AG08396 (cell line): Measurements from ENCODE around the gene GABRR1.
"Not testable (repeated sequence)": the region's sequence is repeated elsewhere in the genome, so short reads cannot be mapped to it uniquely, and the experiment has no call there.

Experiments
- DNase-seq: peaks from one replicate; pipeline ENCODE4 v3.0.0; 2012; ENCODE audit warnings: low spot score, mixed read lengths

The GABRR1 gene

DNA sequence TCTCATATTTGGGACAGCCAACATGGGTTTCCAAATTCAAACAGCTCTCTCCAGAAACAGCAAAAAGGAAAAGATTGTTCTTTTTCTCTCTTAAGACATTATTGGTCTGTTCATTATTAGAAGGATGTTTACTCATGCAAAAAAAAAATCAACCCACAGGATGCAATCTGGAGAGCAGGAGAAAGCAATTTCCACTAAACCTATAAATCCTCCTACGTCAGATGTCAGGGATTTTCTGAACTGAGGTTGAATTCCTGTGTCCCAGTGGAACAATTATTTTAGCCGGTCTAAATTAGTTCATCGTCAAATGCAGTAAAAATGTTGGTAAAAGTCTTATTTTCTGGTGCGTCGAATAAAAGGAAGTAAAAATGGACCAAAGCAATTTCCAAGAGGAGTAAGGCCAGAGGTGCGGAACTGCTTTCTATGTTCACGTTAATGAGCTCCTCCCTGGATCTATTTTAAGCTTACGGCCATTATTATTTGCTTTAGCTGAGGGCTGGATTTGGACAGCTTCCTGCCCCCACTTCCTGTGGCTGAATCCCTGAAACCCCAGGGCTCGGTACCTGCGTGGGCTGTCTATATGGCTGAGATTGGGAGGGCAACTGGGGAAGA is at the start of gene GABRR1:
TSS of gene GABRR1 (minus strand) at position 60 of the 612 bp plus-strand sequence. CDS start at position 24, 36 bp downstream.
- no peak for DNase-seq

DNA sequence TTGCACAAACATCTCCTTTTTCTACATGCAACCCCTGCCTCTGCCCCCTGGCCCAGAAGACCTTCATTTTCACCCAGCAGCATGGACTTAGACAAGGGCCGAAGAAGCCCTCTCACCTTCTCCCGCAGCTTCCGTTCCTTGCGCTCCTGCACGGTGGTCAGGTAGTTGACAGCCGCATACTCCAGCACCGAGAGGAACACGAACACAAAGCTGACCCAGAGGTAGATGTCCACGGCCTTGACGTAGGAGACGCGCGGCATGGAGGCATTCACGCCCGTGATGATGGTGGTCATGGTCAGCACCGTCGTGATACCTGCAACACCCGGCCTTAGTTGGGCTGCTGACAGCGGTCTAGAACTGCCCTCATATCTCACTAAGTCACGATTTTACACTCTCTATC is 47.1 kb upstream of the GABRR1 start:
- DNase-seq, result no peak

DNA sequence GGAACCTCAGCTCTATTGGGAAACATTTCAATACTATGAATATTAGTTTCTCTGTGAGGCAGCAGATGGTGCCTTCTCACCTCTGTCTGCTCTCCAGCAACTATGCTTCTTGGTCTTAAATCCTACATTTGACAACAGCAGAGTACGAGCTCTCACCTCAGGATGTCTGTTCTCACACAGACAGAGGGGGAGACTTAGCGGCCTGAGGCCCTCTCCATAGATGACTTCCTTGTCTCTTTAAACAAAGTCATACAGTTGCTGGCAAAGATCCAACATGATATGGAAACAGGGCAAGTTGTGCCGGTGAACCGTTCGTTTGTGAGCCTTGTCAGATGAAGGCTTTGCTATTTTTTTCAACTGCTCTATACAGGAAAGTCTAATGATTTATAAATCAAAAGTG is 43.7 kb upstream of the GABRR1 start:
- no peak for DNase-seq

DNA sequence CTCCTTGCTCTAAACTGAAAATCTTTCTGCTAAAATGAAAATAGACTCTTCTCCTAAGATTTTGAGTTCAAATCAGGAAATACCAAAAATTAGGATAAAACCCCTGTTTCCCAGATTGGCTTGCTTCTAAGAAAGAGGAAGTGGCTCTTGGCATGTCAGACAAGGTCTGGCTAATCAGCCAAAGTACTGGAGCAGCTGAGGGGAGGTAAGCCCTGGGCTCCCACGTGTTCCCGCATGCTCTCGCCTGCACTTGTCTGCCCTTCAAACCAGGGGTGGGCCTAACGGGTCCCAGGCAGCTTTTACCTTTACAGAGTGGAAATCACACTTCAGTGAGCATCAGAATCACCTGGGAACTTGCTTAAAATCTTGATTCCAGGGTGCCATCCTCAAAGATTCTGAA is 43.2 kb upstream of the GABRR1 start:
- DNase-seq, result no peak

DNA sequence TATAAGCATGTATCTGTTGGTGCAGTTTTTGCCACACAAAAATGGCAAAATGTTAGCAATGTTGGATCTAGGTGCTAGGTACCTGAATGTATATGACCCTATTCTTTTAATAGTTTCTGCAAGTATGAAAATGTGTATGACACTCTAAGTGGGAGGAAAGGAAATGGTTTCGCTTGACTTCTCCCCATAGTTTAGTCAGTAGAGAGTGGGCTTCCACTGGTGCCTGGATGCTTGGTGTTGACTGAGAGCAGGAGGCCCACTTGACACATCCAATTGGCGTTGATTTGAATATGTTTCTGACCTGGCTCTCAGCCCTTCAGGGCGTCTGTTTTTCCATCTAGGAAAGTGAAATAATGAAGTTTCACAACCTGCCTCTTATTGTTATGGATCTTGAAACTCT is 41.8 kb upstream of the GABRR1 start:
- no peak for DNase-seq

DNA sequence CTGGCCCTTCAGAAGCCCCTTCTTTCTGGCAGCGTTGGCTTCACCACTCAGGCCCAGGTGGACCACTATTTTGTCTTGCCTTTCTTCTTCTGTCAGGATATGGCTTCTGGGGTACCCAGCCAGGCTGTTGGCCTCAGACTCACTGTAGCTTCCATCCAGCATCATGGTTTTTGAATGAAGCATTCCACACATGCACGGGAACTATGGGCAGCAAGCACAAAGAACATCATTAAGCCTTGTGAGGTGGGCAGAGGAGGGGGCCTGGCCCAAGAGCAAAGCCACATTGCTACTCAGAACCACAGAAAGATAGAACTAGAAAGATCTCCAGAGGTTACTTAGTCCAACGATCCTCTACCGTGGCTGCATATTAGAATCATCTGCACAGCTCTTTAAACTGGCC is 40.6 kb upstream of the GABRR1 start:
- no peak for DNase-seq

DNA sequence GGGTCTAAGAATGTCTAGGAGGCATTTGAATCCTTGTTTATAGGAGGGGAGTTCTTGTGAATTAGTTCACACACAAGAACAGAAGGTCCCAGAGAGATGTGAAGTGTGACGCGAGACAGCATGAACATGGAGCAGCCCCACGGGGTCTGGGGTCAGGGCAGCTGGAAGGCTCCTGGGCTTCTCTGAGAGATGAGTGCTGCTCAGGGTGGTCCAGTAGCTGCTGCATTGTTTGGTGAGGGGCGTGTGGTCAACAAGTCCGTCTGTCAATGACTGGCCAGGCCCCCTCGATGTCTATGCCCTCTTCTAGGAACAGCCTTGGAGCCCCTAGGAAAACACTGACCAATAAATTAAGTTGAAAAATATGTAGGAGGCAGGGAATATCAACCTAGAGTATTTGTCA is 40.2 kb upstream of the GABRR1 start:
- peak; percentile 21 for DNase-seq

DNA sequence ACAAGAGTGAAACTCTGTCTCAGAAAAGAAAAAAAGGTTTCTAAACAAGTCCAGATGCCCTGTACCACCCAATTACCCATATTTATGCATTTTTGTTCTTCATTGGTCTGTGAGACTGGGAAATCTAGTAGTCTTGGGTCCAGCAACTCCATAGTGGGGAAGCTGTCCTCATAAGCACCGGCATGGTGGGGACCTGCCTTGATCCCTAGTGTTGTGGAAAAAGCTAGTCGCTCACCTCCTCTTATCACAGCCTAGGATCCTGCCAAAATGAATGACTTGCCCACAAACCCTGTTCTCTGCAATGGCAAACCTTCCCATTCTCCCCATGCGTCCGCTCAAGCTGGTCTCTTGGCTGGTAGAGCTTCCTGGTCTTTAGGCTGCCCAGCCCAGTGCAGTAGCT is 38.3 kb upstream of the GABRR1 start:
- no peak for DNase-seq

DNA sequence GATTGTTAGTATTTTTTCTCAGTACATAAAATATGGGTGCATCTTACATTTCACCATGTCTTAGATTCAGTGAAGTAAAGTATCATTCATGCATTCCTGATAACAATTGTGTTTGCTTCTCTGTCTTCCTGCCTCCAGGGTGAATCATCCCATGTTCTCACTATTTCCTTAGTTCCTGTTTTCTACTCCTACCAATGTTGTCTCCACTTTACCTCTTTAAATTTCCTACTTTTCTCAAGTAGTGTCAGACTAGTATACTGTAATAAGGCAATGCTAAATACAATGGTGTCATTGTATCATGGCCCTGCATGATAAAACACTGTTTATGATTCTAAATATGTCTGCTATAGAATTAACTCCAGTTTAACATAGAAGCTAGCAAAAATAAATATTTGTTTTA is 37.4 kb upstream of the GABRR1 start:
- no peak for DNase-seq

DNA sequence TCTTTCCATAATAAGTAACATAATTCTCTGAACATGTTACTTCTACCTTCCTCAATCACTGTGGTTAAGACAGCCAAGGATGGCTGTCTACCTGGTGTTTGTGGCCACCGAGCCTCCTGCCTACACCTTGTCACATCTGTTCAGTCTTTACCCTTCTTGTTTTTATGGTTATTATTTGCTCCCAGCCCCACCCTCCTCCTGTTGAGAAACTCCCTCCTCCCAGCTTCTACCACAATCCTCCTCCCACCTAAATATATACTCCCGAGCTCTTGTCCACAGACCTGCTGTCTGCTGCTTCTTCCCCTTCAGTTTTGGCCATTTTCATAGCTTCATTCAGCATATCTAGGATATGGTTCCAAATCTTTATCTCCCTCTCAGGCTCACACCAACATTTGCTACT is 35.7 kb upstream of the GABRR1 start:
- no peak for DNase-seq

DNA sequence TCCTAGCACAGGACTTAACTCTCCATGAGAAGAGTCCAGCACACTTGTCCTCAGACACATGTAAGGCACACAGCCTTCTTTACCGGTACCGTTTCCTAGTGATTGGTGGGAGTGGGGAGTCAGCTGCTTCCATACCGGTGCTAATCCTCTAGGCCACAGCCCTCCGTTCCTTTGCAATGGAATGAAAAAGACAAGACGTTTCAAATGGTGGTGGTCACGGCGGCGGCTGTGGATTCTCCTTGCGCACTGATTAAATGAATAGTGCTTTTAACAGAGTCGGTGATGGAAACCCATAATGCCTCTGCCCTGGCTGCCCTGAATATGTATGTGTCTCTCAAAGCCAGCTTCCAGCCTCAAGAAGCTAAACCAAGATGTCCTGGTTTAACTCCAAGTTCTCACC is 34.8 kb upstream of the GABRR1 start:
- DNase-seq, result no peak

DNA sequence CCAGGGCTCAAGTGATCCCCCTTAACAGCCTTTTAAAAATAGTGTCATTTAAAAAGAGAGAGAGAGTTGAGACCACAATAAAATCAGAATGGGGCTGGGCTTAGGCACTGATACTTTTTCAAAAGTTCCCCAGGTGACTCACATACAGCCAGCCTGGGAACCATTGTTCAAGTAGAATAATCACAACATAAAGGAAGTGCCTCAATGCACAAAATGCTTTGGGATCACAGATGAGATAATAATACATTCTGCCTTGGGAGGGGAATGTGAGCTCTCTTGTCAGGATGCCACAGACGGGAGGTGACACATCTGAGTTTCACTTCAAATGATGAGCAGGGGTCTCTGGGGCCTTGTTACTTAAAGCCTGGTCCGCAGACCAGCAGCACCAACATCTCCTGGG is 34.0 kb upstream of the GABRR1 start:
- no peak for DNase-seq

DNA sequence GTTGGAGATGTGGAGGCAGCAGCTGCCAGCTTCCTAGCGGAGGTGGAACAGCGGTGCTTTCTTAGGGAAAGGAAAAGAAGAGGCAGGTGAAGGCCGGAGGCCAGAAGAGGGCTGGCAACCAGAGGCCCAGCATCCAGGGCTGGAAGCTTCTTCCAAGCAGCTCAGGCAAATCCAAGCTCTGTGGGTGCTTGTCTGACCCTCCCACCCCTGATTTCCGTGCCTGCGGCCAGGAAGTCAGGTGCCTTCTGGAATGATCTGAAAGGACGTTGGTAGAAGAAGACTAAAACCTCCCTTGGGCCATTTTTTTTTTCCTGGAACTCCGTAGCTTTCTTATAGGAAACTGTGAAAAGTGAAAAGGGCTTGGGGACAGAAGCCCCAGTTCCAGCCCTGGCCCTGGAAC is 33.1 kb upstream of the GABRR1 start:
- no peak for DNase-seq

DNA sequence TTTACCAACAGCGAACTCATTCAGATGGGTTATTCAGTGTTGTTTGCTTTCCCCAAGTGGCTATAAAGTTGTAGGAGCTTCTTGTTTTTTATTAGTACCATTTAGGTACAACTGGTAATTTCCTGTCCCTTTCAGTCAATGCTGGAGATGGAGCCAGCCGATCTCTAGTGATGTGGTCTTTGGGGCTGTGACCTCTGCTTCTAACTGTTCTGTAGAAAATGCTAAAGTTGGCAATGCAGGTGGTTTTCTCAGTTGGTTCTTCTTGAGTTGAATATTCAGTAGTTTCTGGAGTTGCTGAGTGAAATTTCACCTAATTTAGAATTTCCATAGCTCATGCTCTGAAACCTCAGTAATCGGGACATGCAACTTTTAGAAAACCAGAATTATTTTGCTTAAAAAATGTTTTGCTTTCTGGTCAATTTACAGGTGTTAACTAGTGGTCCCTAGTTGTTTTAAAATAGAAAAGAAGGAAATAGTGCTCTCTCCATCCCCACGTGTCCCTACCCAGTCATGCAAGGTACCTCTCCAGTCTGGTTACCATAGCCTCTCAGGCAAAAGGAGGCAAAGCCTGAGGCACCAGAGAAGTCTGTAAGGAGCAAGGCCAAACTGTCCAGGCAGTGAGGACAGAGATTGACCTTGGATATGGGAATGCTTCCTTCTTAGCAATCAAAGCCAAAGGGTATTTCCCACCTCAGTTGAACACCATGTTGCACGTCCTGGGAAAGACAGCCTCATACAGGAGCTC is 27.3 kb upstream of the GABRR1 start:
- DNase-seq, result no peak

DNA sequence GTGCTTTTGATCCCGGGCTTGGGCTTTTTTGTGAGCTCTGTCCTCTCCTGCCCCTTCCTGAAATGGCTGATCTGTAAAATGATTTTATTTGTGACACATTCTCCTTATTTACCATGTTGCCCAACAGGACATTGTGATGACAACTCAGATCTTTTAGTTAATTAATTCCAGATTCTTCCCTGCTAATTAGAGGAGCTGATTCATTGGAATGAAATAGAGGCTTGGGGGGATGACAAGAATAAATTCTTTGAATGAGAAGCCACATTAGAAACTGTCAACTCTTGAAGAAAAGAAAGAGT is 26.1 kb upstream of the GABRR1 start:
- DNase-seq, result no peak

DNA sequence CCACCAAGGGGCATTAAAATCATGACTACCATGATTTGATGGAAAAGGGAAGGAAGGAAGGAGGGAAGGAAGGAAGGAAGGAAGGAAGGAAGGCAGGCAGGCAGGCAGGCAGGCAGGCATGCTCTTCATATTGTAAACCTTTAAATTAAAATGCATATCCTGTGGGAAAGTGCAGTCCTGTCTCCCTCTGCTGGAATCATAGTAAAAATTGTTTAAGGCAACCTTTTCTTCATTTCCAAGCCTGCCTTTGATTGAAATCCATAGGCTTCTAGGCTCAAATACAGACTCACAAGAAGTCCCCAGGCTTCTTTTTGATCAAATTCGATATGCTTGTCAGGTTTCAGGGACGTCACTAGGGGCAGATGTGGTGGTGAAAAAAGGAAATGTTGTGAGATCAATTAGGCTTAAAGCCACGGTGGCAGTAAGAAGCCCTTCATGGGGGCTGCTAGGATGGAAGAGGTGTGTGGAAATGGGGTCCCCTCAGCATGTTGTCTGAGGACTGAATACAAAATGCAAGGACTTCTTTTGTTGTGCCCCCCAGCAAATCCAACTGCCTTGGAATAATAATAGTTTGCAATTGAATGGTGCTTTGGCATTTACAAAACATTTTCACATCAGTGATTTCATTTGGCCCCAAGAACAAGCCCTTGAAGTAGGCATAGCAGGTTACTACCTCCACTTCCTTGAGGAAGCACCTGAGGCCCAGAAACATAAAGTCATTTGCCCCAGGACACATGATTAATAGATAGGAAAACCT is 25.6 kb upstream of the GABRR1 start:
- peak; percentile 47 for DNase-seq

DNA sequence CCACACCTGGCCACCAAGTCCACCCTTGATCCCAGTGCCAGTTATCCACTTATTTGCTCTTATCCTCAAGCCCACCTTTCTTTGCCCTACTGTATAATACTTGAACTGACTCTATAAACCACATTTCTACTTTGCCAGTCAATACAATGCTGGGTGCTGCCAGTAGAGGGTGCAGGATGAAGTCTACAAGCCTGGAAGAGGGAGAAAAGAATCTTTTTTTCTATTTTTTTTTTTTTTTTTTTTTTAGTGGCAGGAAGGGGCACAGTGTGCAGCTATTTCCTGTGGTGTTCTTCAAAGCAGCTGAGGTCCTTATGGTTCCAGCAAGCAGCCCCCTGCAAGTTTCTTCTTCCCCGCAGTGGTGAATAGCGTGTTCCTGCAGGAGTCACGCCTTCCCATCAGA is 22.2 kb upstream of the GABRR1 start:
- DNase-seq, result peak; percentile 20

DNA sequence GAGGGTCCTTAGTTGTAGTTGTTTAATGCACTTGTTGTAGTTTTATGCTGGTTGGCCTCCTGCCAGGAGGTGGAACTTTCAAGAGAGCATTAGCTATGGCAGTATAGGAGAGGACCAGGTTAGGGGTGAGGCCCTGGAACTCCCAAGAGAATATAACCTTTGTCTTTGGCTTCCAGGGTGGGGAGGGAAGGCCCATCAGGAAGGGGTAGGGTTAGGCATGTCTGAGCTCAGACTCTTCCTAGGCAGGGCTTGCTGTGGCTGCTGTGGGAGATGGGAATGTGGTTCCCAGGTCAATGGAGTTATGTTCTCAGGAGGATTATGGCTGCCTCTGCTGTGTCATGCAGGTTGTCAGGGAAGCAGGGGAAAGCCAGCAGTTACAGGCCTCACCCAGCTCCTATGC is 20.0 kb upstream of the GABRR1 start:
- DNase-seq, result no peak

DNA sequence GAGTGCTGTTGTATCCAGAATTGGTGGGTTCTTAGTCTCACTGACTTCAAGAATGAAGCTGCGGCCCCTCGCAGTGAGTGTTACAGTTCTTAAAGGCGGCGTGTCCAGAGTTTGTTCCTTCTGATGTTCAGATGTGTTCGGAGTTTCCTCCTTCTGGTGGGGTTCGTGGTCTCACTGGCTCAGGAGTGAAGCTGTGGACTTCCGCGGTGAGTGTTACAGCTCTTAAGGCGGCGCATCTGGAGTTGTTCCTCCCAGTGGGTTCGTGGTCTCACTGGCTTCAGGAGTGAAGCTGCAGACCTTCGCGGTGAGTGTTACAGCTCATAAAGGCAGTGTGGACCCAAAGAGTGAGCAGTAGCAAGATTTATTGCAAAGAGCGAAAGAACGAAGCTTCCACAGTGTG is 16.4 kb upstream of the GABRR1 start:
- DNase-seq, result not testable (repeated sequence)

DNA sequence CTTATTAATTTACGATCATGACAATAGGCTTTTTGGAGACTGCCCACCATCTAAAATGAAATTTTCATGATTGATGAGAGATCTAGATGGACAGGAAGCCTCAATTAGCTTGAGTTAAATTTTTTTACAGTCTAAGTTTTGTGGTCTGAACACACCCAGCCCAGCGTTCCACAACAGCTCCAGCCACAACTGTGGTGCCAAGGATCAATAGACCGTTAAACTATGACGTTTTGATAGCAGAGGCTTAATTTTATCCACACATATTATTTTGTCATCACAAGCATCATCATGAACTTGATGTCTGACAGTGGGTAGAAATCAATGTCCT is 5.5 kb upstream of the GABRR1 start:
- no peak for DNase-seq

DNA sequence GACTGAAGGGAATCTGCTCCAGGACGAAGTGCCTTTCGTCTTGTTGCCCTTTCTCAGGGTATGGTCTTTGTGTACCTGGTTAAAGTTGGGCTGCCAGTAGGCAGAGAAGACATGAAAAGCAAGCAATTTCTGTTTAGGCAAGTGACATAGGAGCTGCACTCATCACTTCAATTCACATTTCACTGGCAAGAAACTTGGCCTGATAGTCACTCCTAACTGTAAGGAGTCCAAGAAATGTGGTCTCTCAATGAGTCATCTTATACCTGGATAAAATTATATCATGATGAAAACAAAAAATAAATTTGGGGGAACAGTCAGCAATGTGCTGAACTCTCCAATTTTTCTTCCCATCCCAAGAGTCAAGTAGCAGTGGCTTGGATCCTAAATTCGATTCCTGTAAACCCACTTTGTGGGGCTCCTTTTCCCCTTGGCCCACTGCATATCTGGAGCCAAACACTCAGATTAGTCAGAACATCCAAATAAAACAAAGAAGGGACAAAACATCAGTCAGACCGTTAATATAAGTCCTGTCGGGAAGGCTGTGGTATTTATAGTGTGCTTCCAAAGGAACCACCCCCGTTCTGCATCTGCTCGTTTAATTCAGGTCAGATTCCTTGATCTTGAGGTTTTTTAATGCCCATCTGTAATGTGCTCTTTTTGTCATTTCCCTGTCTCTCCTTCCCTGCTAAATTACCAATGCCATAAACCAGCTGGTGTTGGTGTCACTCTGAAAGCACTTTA is 5.0 kb upstream of the GABRR1 start:
- no peak for DNase-seq

DNA sequence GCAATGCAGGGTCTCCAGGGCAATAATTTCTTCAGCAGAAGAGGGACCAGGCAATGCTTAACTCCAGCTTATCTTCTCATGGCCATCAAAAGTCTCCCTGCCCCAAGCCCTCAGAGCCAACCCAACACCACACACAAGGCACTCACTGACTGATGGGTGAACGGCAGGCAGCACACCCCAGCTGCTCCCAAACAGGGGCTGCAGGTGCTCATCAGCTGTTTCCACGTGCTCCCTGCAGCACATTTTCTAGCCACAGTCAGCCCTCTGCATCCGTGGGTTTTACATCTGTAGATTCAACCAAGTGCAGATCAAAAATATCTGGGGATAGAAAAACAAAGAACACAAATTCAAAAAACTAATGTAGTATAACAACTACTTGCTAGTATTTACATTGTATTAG is 4.0 kb upstream of the GABRR1 start:
- no peak for DNase-seq

DNA sequence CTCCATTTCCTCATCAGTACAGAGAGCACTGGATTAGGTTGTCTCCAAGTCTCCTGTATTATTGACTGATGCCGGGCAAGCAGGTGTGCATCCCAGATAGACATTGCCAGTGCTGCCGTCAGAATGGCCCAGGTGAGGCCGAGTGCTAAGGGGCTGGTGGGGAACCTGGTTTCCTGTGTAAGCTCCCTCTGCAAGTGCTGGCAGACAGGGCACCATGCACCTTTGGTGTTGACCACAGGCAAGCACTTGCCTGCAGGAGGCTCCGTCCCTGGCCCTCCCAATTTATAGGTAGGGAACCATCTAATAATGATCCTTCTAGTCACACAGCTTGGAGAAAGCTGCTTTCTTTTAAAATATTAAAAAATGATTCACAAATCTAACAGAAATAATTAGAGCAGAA is 747 bp downstream of the GABRR1 start:
- DNase-seq, result no peak
